SU-DHL-6 (cell line): ENCODE results near the gene SLX9.
"Not testable (repeated sequence)": the region's sequence is repeated elsewhere in the genome, so short reads cannot be mapped to it uniquely, and the experiment has no call there.

ENCODE experiments used
- CTCF ChIP-seq: fragments of 200-600 bp; sonication (generic); IDR thresholded peaks from one replicate; pipeline ENCODE4 v1.5.1; 2017; ENCODE audit warnings: antibody characterized with exemption, mild to moderate bottlenecking, low read length, moderate library complexity; ENCODE audit not compliant: insufficient read depth, poor library complexity, severe bottlenecking
- EZH2phosphoT487 ChIP-seq: fragments of 200-600 bp; sonication (generic), shearing (Covaris generic); conservative IDR thresholded peaks from 2 replicates; pipeline ENCODE4 v1.6.1; 2018; ENCODE audit warnings: mild to moderate bottlenecking, antibody characterized with exemption, low read length, moderate library complexity, mixed read lengths

DNA sequence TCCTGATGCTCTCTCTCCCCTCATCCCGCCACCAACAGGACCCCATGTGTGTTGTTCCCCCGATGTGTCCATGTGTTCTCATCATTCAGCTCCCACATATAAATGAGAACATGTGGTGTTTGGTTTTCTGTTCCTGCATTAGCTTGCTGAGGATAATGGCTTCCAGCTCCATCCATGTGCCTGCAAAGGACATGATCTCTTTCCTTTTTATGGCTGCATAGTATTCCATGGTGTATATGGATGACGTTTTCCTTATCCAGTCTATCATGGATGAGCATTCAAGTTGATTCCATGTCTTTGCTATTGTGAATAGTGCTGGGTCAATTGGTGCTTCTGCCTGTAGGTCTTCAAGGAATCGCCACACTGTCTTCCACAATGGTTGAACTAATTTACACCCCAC lies 84.7 kb downstream of the SLX9 start:
- not testable (repeated sequence) for TF ChIP-seq EZH2phosphoT487, CTCF
